Caki2 (cell line): ENCODE data around the gene C1orf198. TPM values are rescaled to one million over a fixed set of nuclear protein-coding genes. Genes with fewer than 3 reads are reported as not detected.
A peak's percentile ranks its signal among the peaks of the same experiment; 100 is the strongest.

Experiments
- DNase-seq: peaks from one replicate; pipeline ENCODE4 v3.0.0-alpha.2; 2015; ENCODE audit warnings: low read depth
- in situ Hi-C: cut with HindIII; loops from 2 replicates; pipeline ENCODE4 v1.10.0; 2016; ENCODE audit warnings: low sequenced_read_pairs, low pct_unique_long_range_greater_than_20kb, mixed read lengths
- total RNA-seq: library from RNA; depleted of rRNA; stranded (reverse); fragments of >200 nt; shearing (Covaris generic); gene quantifications from 2 replicates; pipeline ENCODE4 v1.2.3, GENCODE V29; 2014; ENCODE audit warnings: low replicate concordance

Gene C1orf198
- total RNA-seq, 1 experiment from 2014 or later = 87.1 TPM

DNA sequence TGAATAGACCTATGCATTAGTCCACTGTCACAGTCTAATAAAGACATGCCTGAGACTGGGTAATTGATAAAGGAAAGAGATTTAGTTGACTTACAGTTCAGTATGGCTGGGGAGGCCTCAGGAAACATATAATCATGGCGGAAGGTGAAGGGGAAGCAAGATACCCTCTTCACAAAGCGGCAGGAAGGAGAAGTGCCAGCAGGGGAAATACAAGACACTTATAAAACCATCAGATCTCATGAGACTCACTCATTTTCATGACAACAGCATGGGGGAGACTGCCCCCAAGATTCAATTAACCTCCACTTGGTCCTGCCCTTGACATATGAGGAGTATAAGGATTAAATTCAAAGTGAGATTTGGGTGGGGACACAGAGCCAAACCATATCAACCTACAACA, 61.8 kb downstream of the C1orf198 start:
- in situ Hi-C loops = loop anchor here (25.0 kb wide), 1 partner anchor 381 kb away; no protein-coding TSS in a partner anchor
- no peak for DNase-seq

DNA sequence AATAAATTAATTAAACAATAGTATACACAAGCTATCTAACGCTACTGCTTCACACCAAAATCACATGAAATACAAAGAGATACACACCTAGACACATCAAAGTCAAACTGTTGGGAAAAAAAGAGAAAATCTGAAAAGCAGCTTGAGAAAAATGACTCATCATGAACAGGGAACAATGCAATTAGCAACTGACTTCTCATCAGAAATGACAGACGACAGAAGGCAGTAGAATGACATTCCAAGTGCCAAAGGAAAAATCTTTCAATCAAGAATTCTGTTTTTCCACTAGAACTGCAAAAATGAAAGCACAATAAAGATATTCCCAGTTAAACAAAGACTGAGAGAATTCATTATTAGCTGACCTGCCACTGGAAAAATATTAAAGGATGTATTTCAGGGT, 63.9 kb downstream of the C1orf198 start:
- in situ Hi-C loops = loop anchor here (25.0 kb wide), 1 partner anchor 383 kb away; no protein-coding TSS in a partner anchor
- DNase-seq = no peak

DNA sequence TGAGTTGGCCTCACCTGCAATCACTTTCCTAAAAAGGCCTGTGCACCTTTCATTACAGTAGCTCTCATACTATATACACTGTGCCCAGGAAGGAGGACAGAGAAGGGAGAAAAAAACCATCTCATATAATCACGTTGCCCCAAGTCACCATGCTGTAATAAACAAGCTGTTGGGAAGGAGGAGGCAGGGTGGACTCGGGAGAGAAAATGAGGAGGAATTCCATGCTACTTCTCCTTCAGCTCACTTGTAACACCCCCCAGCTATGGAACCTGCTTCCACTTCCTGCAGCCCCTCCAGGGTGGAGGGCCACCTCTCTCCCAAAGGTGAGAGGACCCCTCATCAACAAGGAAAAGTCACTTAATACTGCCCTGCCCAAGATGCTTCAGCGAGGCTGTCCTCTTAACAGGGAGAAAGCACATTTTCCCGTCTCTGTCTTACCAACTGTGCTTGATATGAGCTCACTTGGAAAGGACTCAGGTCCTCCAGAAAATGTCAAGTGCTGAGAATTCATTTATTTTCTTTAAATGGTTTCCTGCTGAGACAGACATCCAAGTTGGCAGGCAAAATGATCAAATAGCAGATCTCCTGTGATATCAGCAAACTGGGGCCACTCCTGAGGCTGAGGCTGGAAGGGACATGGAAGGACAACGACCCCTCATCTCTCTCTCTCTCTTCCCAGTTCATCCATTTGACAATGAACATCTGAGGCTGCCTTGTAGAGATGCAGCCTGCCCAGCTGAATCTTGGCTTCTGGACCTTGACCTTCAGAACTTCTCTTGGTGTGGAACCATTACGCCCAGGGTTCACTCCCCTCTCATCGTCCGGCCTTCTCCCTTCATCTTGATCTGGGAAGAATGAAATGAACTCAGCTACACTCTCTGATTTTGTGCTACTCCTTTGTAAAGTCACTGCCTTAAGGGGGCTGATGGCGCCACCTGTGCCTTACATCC, 67.2 kb downstream of the C1orf198 start:
- in situ Hi-C loops = loop anchor here (25.0 kb wide), 1 partner anchor 386 kb away; no protein-coding TSS in a partner anchor
- DNase-seq = no peak

DNA sequence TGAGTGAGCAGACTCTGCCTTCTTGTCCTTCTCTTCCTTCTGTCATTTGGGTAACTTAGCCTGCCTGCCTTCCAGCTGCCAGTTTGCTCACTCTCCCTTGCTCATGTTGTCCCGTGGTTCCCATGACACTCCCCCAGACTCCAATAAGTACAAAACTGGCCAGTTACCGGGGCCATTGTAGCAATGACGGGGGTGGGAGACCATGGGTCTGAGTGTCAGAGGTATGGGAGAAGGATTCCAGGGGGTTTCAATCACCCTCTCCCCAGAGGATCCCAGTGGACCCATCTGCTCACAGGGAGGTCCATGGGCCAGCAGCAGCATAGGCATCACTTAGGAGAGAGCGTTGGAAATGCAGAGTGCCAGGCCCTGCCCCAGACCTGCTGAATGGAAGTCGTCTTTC, 69.8 kb downstream of the C1orf198 start:
- DNase-seq = no peak
- in situ Hi-C loops = no loop called here

DNA sequence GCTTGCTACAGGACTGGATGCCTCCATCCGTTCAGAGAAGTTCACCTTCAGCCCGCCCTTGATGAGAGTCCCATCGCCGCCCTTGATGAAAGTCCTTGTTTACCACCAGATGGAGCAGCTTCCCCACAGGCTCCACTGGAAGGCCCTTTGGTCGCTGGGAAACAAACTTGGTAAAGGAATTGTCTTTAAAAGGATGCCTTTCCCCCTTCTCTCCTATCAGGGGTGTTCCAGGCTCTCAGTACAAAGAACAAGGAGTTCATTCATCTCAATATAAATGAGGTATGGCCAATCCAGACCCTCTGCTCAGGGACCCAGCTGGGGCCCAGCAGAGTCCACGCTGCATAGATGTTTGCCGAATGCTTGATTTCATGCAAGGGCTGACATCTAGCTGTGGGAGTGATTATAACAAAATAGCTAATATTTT, 70.4 kb downstream of the C1orf198 start:
- in situ Hi-C loops = no loop called here
- peak; percentile 46 for DNase-seq

DNA sequence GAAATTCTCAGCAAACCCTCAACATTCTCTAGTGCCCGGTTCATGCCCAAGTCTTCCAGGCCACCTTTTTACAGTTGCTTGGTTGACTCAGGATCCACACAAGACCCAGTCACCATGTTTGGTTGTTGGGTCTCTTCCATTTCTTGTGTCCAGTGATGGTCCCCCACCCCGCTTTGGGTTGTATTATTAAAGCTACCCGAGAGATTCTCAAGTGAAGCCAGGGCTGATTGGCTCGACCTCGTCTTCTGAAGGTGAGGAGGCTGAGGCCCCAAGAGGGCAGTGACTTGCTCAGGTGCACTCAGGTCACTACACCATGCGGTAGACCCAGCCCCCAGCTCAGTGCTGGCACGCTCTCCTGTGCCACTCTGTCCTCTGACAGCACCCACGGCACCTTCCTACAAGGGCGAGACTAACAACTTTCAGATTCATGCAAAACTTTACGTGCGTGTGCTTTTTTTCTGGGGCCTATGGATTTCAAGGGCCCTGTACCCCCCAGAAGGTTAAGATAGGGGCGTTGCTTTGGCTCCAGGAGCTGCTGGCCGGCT, 70.9 kb downstream of the C1orf198 start:
- no peak for DNase-seq
- in situ Hi-C loops = no loop called here

DNA sequence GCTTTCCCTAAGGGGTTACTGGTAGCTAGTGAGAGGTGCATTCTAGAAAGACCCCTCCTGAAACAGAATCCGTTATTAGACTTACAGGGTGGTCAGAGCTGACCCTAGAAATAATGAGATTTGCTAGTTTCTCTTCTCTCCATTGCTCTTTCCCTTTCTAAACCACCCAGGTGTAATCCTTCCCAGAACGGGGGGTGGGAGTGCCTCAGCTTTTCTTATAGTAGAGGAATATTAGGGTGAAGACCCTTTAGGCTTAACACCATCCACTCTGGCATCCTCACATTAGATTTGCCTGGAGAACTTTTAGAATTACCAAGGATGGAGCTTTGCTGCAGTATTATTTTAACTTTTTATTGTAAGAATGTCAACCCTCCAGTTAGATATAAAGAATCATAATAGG, 71.7 kb downstream of the C1orf198 start:
- in situ Hi-C loops = no loop called here
- DNase-seq = no peak

DNA sequence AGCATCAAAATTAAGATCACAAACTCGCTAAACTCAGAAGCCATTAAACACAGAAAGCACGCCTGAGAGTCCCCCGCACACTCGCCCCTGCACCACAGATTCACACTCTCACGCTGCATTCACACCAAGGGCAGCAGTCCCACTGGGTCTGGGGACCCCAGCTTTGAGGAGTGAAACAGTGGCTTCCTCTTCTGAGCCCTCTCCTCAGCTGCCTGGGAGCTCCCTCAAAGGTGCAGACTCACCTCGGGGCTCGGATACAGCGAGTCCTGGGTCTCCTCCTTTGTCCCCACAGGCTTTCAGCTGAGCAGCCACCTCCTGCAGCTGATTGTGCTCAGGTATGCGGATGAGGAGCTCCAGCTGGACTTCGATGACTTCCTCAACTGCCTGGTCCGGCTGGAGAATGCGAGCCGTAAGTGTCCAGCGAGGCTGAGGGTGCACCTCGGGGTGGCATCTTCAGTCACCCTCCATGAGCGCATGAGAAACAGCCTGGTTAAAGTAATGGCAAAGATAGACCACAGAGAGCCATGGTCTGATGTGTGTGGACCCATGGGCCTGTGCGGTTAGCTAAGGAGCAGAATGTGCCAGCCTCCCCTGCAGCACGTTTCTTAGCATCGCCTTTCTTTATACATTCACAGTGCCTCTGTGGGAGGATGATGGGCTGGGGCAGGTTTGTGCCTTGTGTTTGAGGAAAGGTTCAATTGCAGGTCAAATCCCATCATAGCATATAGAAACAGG, 73.3 kb downstream of the C1orf198 start:
- DNase-seq = no peak
- in situ Hi-C loops = no loop called here

DNA sequence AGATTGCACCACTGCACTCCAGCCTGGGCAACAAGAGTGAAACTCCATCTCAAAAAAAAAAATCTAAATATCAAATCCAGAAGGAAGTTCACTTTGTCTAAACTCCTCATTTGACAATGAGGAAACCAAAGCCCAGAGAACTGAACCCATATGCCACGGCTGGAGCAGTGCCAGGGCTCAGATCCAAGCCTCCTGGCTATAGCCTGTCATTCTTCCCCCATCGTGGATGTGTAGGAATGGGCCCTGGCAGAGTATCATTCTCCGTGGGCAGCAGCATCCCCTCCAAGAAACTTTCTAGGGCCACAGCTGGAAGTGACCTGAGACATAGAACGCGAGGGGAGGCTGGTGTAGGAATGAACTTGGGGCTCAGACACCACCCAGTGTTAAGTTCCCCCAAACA, 73.9 kb downstream of the C1orf198 start:
- in situ Hi-C loops = no loop called here
- no peak for DNase-seq

DNA sequence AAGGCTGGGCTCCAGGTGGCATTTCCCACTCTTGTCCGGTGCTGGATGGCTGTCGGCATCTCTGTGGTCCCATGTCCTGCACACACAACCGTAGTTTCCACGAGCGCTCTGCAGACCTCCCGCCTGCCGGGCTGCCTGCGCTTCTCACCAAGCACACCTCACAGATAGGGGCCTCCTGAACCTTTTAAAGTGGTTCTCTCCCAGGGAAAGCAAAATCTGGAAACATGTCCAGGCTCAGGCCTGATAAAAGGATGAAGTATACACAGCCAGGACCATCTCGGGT, 74.9 kb downstream of the C1orf198 start:
- DNase-seq = no peak
- in situ Hi-C loops = no loop called here

DNA sequence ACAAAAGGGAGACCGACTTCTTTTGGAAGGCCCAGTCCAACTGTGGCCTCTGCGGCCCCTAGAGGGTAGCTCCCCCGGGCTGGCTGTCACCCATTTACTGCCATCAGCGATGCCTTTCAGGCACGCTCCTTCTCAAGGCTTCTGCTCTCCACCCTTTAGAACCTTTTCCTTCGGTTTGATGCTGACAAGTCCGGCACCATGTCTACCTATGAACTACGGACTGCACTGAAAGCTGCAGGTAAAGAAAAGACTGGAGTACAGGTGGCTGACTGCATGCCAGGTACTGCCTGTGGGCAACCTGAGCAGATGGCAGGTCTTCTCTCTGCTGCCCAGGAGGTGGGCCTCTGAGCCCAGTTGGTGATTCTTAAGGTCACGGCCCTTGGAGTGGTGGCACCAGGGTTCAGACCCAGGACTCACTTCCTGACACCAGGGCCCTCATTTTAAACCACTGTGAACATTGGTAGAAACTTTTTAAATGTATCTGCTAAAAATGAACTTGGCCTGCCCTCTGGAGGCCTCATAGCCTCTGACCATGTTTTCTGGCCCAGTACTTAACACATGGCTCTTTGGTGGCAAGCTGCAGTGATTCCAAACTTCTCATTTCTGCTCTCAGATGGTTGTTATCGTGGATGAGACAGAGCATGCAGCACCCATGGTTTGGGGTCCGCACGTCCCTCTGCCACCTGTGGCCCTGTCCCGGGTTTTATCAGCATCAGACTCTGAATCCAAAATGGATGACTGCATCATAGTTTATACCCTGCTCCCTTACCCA, 75.4 kb downstream of the C1orf198 start:
- no peak for DNase-seq
- in situ Hi-C loops = no loop called here

DNA sequence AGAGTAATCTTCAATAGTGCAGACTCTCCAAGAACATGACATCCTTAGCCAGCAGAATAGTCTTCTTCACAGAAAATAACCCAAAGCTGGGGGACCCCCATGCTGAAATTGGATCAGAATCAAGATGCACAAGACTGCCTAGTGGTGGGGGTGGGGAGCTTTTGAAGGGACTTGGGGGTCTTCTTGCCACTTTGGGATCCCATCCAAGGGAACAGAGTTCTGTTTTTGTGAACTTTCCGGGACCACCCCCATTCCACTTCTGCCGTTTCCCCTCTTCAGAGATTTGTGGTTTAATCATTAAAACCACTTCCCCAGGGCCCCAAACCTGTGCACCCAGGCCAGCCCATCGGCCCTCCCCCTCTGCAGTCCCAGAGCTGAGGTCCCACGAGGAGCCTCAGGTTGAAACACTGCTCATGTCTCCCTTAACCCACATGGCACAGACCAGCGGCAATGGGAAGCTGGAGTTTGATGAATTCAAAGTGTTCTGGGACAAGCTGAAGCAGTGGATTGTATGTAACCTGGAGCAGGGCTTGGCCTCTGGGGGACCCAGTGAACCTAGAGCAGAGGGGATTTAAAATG, 76.2 kb downstream of the C1orf198 start:
- DNase-seq = no peak
- in situ Hi-C loops = no loop called here

DNA sequence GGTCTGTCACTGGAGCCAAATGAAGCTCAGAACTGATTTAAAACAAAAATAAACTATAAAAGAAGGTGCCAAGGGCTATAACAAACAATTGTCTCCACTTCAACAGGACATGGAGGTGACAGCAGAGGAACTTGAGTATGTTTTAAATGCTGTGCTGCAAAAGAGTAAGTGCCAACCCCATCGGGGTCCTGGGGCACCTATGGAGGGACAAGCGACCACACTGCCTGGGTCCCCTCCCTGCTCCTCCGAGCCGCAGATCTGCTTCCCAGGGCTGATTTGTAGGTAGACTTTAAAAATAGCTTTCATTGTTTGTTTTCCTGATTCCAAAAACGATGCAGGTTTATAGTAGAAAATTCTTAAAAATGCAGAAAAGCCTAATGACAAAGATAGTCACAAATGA, 78.3 kb downstream of the C1orf198 start:
- no peak for DNase-seq
- in situ Hi-C loops = no loop called here

DNA sequence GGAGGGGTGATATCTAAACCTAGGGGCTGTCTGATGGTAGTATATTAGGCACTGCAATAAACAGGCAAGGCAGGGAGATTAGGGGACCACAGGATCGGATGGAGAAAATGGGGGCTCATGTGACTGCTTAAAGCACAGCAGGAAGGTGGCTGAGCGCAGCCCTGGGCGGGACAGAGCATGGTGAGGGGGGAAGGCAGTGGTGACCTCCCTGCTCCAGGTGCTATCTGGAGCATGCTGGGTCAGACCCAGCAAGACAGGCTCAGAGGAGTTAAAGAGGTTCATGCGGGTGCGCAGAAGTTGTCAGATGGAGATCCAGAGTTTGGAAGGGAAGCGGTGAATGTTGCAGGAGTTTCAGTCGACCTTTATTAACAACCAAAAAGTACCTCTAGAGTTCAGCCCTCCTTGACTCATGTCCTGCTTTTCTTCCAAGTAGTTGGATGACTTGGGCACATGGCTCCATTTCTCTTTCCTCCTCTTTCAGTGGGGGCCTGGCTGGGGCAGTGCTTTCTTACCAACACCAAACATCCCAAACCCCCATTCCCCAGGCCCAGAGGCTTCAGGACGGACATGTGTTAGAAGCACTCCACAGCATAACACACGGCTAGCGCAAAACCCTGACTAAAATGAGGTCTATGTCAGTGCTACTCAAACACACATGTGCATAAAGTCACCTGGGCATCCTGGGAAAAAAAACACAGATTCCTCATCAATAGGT, 79.6 kb downstream of the C1orf198 start:
- no peak for DNase-seq
- in situ Hi-C loops = no loop called here

DNA sequence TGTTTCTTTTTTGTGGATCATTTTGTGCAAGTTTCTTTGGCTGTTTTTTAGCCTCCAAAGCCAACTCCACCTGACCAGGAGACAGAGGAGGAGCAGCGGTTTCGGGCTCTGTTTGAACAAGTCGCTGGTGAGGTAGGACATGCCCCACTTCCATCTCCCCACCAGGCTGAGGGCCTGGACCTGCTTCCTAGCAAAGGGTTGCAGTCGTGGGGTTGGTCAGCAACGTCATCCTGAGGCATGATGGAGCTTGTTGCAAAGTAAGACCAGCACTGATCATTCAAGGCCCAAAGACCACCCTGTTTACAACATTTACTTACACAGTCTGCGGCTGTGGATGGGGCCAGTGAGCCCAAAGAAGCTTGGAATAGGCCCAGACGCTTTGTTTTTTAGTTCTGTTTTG, 80.8 kb downstream of the C1orf198 start:
- in situ Hi-C loops = no loop called here
- DNase-seq = no peak
